ENCODE measurements around the gene ASB4.
"Not testable (repeated sequence)": the region's sequence is repeated elsewhere in the genome, so short reads cannot be mapped to it uniquely, and the experiment has no call there.

Gene ASB4

GRCh38 chr7:95549818-95550529 lies 64.2 kb downstream of the ASB4 start:
- H3K4me3 ChIP-seq (ENCODE audit: low read depth, low read length) = no peak overlapping the region

GRCh38 chr7:95550546-95550945 lies 64.8 kb downstream of the ASB4 start:
- H3K4me3 ChIP-seq (ENCODE audit: low read depth, low read length) = no peak overlapping the region

- H3K4me3 ChIP-seq (ENCODE audit: low read depth, low read length) = not testable (repeated sequence)
These were observed 66.5 kb downstream of the ASB4 start for GRCh38 chr7:95552010-95552926.

- no peak overlapping the region for H3K4me3 ChIP-seq (ENCODE audit: low read depth, low read length)
These were observed 68.2 kb downstream of the ASB4 start for GRCh38 chr7:95553939-95554338.

- H3K4me3 ChIP-seq (ENCODE audit: low read depth, low read length) = no peak overlapping the region
These were observed 71.0 kb downstream of the ASB4 start for GRCh38 chr7:95556777-95557176.

- H3K4me3 ChIP-seq (ENCODE audit: low read depth, low read length) = no peak overlapping the region
These were observed 73.1 kb downstream of the ASB4 start for GRCh38 chr7:95558864-95559263.

- no peak overlapping the region for H3K4me3 ChIP-seq (ENCODE audit: low read depth, low read length)
These were observed 74.9 kb downstream of the ASB4 start for GRCh38 chr7:95560674-95561073.

- no peak overlapping the region for H3K4me3 ChIP-seq (ENCODE audit: low read depth, low read length)
These were observed 84.0 kb downstream of the ASB4 start for GRCh38 chr7:95569720-95570119.

- no peak overlapping the region for H3K4me3 ChIP-seq (ENCODE audit: low read depth, low read length)
These were observed 91.4 kb downstream of the ASB4 start for GRCh38 chr7:95577137-95577536.

- H3K4me3 ChIP-seq (ENCODE audit: low read depth, low read length) = no peak overlapping the region
These were observed 92.6 kb downstream of the ASB4 start for GRCh38 chr7:95578299-95578855.

GRCh38 chr7:95579318-95579717 lies 93.6 kb downstream of the ASB4 start:
- no peak overlapping the region for H3K4me3 ChIP-seq (ENCODE audit: low read depth, low read length)

- no peak overlapping the region for H3K4me3 ChIP-seq (ENCODE audit: low read depth, low read length)
These were observed 95.7 kb downstream of the ASB4 start for GRCh38 chr7:95581467-95581866.

GRCh38 chr7:95582578-95583293 lies 97.0 kb downstream of the ASB4 start:
- H3K4me3 ChIP-seq (ENCODE audit: low read depth, low read length) = no peak overlapping the region

GRCh38 chr7:95583834-95584621 lies 98.3 kb downstream of the ASB4 start:
- H3K4me3 ChIP-seq (ENCODE audit: low read depth, low read length) = no peak overlapping the region

GRCh38 chr7:95584769-95585425 lies 99.2 kb downstream of the ASB4 start:
- H3K4me3 ChIP-seq (ENCODE audit: low read depth, low read length) = no peak overlapping the region

GRCh38 chr7:95585426-95585789 lies 99.7 kb downstream of the ASB4 start:
- no peak overlapping the region for H3K4me3 ChIP-seq (ENCODE audit: low read depth, low read length)

- no peak overlapping the region for H3K4me3 ChIP-seq (ENCODE audit: low read depth, low read length)
These were observed 101.2 kb downstream of the ASB4 start for GRCh38 chr7:95586951-95587301.

GRCh38 chr7:95589031-95589430 lies 103.3 kb downstream of the ASB4 start:
- H3K4me3 ChIP-seq (ENCODE audit: low read depth, low read length) = no peak overlapping the region

- H3K4me3 ChIP-seq (ENCODE audit: low read depth, low read length) = no peak overlapping the region
These were observed 104.0 kb downstream of the ASB4 start for GRCh38 chr7:95589766-95590165.

Data from iPS-11a (cell line).